Measurements from ENCODE around the gene ELMO2. TPM values are rescaled to one million over a fixed set of nuclear protein-coding genes. Genes with fewer than 3 reads are reported as not detected.

Gene ELMO2
- total RNA-seq, 1 experiment from 2014 or later, result 38.5 TPM

GRCh38 chr20:46343975-46344357 lies 62.4 kb downstream of the ELMO2 start:
- no peak overlapping the region for H3K27ac ChIP-seq (ENCODE audit: low read depth, low read length, poor library complexity, severe bottlenecking)
- ChIA-PET CTCF (no interaction called here), POLR2A (ENCODE audit: low non-redundant PET) (no interaction called here)
- H3K4me1 ChIP-seq (ENCODE audit: insufficient read depth, low read length, poor library complexity, severe bottlenecking), result peaks cover 11% of the 10 kb centered on the region
- no TSS peak for BruUV-seq (replicated peaks)
- intact Hi-C loops (cut with micrococcal nuclease; ENCODE audit: unreplicated experiment), result no loop called here
- no peaks in the 10 kb centered on the region for H3K9me3 ChIP-seq (ENCODE audit: low read depth, low read length, poor library complexity, severe bottlenecking)
- peaks cover 44% of the 10 kb centered on the region for H3K27me3 ChIP-seq (replicated peaks; ENCODE audit: insufficient read depth, low read depth, low read length, poor library complexity)
- no peak overlapping the region for H3K4me3 ChIP-seq (ENCODE audit: low read depth, low read length, poor library complexity, severe bottlenecking)
- H3K36me3 ChIP-seq (ENCODE audit: insufficient read depth, low read length, poor library complexity, severe bottlenecking), result no peaks in the 10 kb centered on the region
- no peak for DNase-seq (ENCODE audit: low spot score)
- TF ChIP-seq CTCF (conservative IDR thresholded peaks at IDR 0.05; ENCODE audit: low read depth, low read length) (no peak), EZH2 (IDR thresholded peaks at IDR 0.05; ENCODE audit: borderline replicate concordance, low read depth, low read length, poor library complexity, severe bottlenecking) (no peak)

GRCh38 chr20:46343348-46343974 lies 63.0 kb downstream of the ELMO2 start:
- H3K4me1 ChIP-seq (ENCODE audit: insufficient read depth, low read length, poor library complexity, severe bottlenecking), result peaks cover 11% of the 10 kb centered on the region
- no peak overlapping the region for H3K27ac ChIP-seq (ENCODE audit: low read depth, low read length, poor library complexity, severe bottlenecking)
- intact Hi-C loops (cut with micrococcal nuclease; ENCODE audit: unreplicated experiment), result no loop called here
- no peaks in the 10 kb centered on the region for H3K36me3 ChIP-seq (ENCODE audit: insufficient read depth, low read length, poor library complexity, severe bottlenecking)
- TF ChIP-seq CTCF (conservative IDR thresholded peaks at IDR 0.05; ENCODE audit: low read depth, low read length), result no peak
- TF ChIP-seq EZH2 (IDR thresholded peaks at IDR 0.05; ENCODE audit: borderline replicate concordance, low read depth, low read length, poor library complexity, severe bottlenecking), result no peak
- CTCF ChIA-PET, result no interaction called here
- peak; percentile 36 for DNase-seq (ENCODE audit: low spot score)
- peaks cover 49% of the 10 kb centered on the region for H3K27me3 ChIP-seq (replicated peaks; ENCODE audit: insufficient read depth, low read depth, low read length, poor library complexity)
- no TSS peak for BruUV-seq (replicated peaks)
- no peaks in the 10 kb centered on the region for H3K9me3 ChIP-seq (ENCODE audit: low read depth, low read length, poor library complexity, severe bottlenecking)
- POLR2A ChIA-PET (ENCODE audit: low non-redundant PET), result no interaction called here
- no peak overlapping the region for H3K4me3 ChIP-seq (ENCODE audit: low read depth, low read length, poor library complexity, severe bottlenecking)

GRCh38 chr20:46342451-46343347 lies 63.7 kb downstream of the ELMO2 start:
- CTCF ChIA-PET, result no interaction called here
- intact Hi-C loops (cut with micrococcal nuclease; ENCODE audit: unreplicated experiment), result no loop called here
- H3K27me3 ChIP-seq (replicated peaks; ENCODE audit: insufficient read depth, low read depth, low read length, poor library complexity), result peaks cover 55% of the 10 kb centered on the region
- no peaks in the 10 kb centered on the region for H3K36me3 ChIP-seq (ENCODE audit: insufficient read depth, low read length, poor library complexity, severe bottlenecking)
- H3K4me1 ChIP-seq (ENCODE audit: insufficient read depth, low read length, poor library complexity, severe bottlenecking), result peaks cover 11% of the 10 kb centered on the region
- H3K27ac ChIP-seq (ENCODE audit: low read depth, low read length, poor library complexity, severe bottlenecking), result no peak overlapping the region
- TF ChIP-seq EZH2 (IDR thresholded peaks at IDR 0.05; ENCODE audit: borderline replicate concordance, low read depth, low read length, poor library complexity, severe bottlenecking), result no peak
- no peak for TF ChIP-seq CTCF (conservative IDR thresholded peaks at IDR 0.05; ENCODE audit: low read depth, low read length)
- POLR2A ChIA-PET (ENCODE audit: low non-redundant PET), result no interaction called here
- no peak overlapping the region for H3K4me3 ChIP-seq (ENCODE audit: low read depth, low read length, poor library complexity, severe bottlenecking)
- BruUV-seq (replicated peaks), result no TSS peak
- DNase-seq (ENCODE audit: low spot score), result no peak
- no peaks in the 10 kb centered on the region for H3K9me3 ChIP-seq (ENCODE audit: low read depth, low read length, poor library complexity, severe bottlenecking)

Data from A673 (cell line).